K562 (cell line): Measurements from ENCODE around the gene ZKSCAN8. TPM values are rescaled to one million over a fixed set of nuclear protein-coding genes. Genes with fewer than 3 reads are reported as not detected.

Experiments used
- ATF7 ChIP-seq: fragments of 450-650 bp; IDR thresholded peaks from 2 replicates; pipeline ENCODE4 v1.7.1; 2014; ENCODE audit warnings: mild to moderate bottlenecking, moderate library complexity
- ELF4 ChIP-seq: fragments of 450-650 bp; formaldehyde crosslinking; IDR thresholded peaks from 2 replicates; pipeline ENCODE4 v1.4.0; 2022; ENCODE audit warnings: missing genetic modification characterization
- FIP1L1 ChIP-seq: fragments of 200-400 bp; formaldehyde crosslinking; IDR thresholded peaks from 2 replicates; pipeline ENCODE4 v1.6.1; 2018; ENCODE audit warnings: mild to moderate bottlenecking, low read depth, low read length; ENCODE audit not compliant: poor library complexity, severe bottlenecking
- FUS ChIP-seq: fragments of 200-400 bp; formaldehyde crosslinking; optimal IDR thresholded peaks from 2 replicates; pipeline ENCODE3; 2017; ENCODE audit warnings: low read depth, low read length
- L3MBTL2 ChIP-seq: fragments of 450-650 bp; IDR thresholded peaks from 2 replicates; pipeline ENCODE4 v1.6.1; 2016; ENCODE audit warnings: mild to moderate bottlenecking, moderate library complexity
- NFATC3 ChIP-seq: fragments of 450-650 bp; IDR thresholded peaks from 2 replicates; pipeline ENCODE4 v1.6.1; 2017; ENCODE audit warnings: mild to moderate bottlenecking
- PHF8 ChIP-seq: fragments of 200-600 bp; sonication (generic); IDR thresholded peaks from 2 replicates; pipeline ENCODE4 v1.6.1; 2012; ENCODE audit warnings: mixed run types, mild to moderate bottlenecking, inconsistent platforms, low read length, moderate library complexity, borderline replicate concordance
- TEAD4 ChIP-seq, 2 experiments: sonication (generic) in 1 of 2; formaldehyde crosslinking in 1 of 2; IDR thresholded peaks; 2 replicates each; pipeline versions ENCODE4 v1.6.1 to v1.8.0; 2012 to 2022; ENCODE audit warnings: borderline replicate concordance in 1 of 2, inconsistent platforms in 1 of 2, low read length in 1 of 2, mild to moderate bottlenecking in 1 of 2, missing genetic modification reagents in 1 of 2
- ZFX ChIP-seq: sonication (generic); formaldehyde crosslinking; IDR thresholded peaks from 2 replicates; pipeline ENCODE4 v1.8.0; 2022; ENCODE audit warnings: mild to moderate bottlenecking, missing genetic modification reagents, moderate library complexity
- ZNF354B ChIP-seq: fragments of 250-450 bp; sonication (Bioruptor Pico); IDR thresholded peaks from 2 replicates; pipeline ENCODE4 v1.4.0; 2020
- ZNF57 ChIP-seq: fragments of 450-650 bp; formaldehyde crosslinking; IDR thresholded peaks from 2 replicates; pipeline ENCODE4 v1.4.0; 2020; ENCODE audit warnings: mild to moderate bottlenecking, moderate library complexity
- polyA plus RNA-seq, 8 experiments: library from polyadenylated mRNA; depleted of rRNA in 4 of 8; stranded (reverse) in 5 of 8; unstranded in 3 of 8; fragments of >200 nt; fragmentation: Nextera tagmentation in 2 of 8; fragmentation: Illumina TruSeq in 1 of 8; extraction: Ambion mirVana in 2 of 8; extraction: Trizol in 1 of 8; gene quantifications; 2 replicates each; pipeline versions ENCODE4 v1.2.1 to v1.2.3, GENCODE V29; 2011 to 2014; ENCODE audit warnings: inconsistent platforms in 1 of 8, missing spikeins in 1 of 8
- total RNA-seq, 7 experiments: library from RNA; depleted of rRNA in 6 of 7; stranded (reverse); fragments of >200 nt in 6 of 7; fragmentation: Illumina TruSeq in 2 of 7; extraction: Trizol in 2 of 7; gene quantifications; 2 replicates each; pipeline versions ENCODE4 v1.2.1 to v1.2.3, GENCODE V29; 2011 to 2021; ENCODE audit warnings: low replicate concordance in 1 of 7
- TF ChIP-seq, protein P1 (sequence below), 2 experiments: IDR thresholded peaks; 2 replicates each; pipeline ENCODE4 v1.6.1; 2012; ENCODE audit warnings: improper control_type of control experiment in 2 of 2, low read depth in 2 of 2, low read length in 2 of 2, borderline replicate concordance in 1 of 2
- TF ChIP-seq, protein P2 (sequence below): fragments of 450-650 bp; IDR thresholded peaks from 2 replicates; pipeline ENCODE4 v1.6.1; 2016; ENCODE audit warnings: antibody characterized with exemption
- TF ChIP-seq, protein P3 (sequence below), 2 experiments: fragments of 150-350 bp in 1 of 2; IDR thresholded peaks; 2 replicates each; pipeline ENCODE4 v1.6.1; 2012 to 2016; ENCODE audit warnings: low read depth in 2 of 2, low read length in 2 of 2, mild to moderate bottlenecking in 1 of 2, moderate library complexity in 1 of 2
- TF ChIP-seq, protein P4 (sequence below): fragments of 150-350 bp; IDR thresholded peaks from 2 replicates; pipeline ENCODE4 v1.6.1; 2014; ENCODE audit warnings: low read depth, mild to moderate bottlenecking, low read length, borderline replicate concordance

The ZKSCAN8 gene
- total and polyA plus RNA-seq, 9 of the 15 experiments (the other 6 are each of a cell fraction or from before 2014, with no cell fraction given), result 3.3 to 37.7 (median 21.7) TPM

DNA sequence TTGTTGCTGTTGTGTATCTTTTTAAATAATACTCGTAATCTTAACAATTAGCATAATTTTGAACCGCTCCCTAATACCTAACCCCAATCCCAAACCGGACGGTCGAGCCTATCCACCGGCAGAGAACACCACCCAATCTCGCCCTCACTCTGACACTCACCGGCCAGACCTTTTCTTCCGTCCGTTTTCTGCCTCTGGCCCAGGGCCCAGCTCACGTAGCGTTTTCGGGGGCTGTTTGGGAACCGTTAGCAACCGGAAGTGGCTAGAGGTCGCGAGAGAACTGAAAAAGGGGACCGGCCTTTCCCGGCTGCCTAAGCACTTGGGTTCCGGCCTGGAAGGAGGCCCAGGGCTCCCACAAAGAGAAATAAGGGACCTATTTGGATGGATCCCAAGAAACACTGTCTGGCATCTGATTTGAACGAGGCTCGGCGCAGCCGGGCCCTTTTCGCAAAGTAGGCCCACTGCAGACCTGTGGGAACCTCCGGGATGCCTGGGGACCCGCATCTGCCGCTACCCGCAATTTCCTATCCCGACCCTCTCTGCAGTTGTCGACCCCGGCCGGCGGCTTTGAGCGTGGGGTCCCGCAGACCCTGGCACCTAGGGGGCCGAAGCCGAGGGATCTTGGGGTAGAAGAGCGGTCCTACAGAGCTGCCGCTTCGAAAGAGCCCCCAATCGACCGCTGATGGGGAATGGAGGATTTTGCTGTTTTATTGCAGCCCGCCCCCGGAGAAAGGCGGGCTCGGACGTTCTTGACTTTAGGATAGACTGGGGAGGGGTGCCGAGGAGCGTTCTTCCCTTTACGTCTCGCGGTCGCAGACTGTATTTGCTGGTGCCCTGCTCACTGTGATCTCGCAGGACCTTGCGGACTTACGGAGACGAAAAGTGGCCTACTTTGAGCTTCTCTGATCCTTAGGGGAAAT is 4.8 kb upstream of the ZKSCAN8 start (continued):
- TF ChIP-seq, protein P1, sequence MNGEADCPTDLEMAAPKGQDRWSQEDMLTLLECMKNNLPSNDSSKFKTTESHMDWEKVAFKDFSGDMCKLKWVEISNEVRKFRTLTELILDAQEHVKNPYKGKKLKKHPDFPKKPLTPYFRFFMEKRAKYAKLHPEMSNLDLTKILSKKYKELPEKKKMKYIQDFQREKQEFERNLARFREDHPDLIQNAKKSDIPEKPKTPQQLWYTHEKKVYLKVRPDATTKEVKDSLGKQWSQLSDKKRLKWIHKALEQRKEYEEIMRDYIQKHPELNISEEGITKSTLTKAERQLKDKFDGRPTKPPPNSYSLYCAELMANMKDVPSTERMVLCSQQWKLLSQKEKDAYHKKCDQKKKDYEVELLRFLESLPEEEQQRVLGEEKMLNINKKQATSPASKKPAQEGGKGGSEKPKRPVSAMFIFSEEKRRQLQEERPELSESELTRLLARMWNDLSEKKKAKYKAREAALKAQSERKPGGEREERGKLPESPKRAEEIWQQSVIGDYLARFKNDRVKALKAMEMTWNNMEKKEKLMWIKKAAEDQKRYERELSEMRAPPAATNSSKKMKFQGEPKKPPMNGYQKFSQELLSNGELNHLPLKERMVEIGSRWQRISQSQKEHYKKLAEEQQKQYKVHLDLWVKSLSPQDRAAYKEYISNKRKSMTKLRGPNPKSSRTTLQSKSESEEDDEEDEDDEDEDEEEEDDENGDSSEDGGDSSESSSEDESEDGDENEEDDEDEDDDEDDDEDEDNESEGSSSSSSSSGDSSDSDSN (IDR thresholded peaks at IDR 0.05; ENCODE audit: borderline replicate concordance in 1 of 2, low read depth in 2 of 2, low read length in 2 of 2), result peak; percentile 87 to 98; a peak in 3 of 4 replicates
- TF ChIP-seq ATF7 (peak; percentile 87), PHF8 (peak; percentile 87), L3MBTL2 (peak; percentile 89), FIP1L1 (peak; percentile 78), ZNF57 (CRISPR knock-in tag) (peak; percentile 22; the same call in 1 of the 2 replicates), ZFX (peak; percentile 96), FUS (no peak), TEAD4 (IDR thresholded peaks at IDR 0.05; ENCODE audit: low read length) (peak; percentile 70), TEAD4 (CRISPR knock-in tag; IDR thresholded peaks at IDR 0.05; ENCODE audit: borderline replicate concordance) (no peak), NFATC3 (peak; percentile 86; the same call in 1 of the 2 replicates), ZNF354B (CRISPR knock-in tag) (no peak), ELF4 (CRISPR knock-in tag) (peak; percentile 74)
- TF ChIP-seq, protein P2, sequence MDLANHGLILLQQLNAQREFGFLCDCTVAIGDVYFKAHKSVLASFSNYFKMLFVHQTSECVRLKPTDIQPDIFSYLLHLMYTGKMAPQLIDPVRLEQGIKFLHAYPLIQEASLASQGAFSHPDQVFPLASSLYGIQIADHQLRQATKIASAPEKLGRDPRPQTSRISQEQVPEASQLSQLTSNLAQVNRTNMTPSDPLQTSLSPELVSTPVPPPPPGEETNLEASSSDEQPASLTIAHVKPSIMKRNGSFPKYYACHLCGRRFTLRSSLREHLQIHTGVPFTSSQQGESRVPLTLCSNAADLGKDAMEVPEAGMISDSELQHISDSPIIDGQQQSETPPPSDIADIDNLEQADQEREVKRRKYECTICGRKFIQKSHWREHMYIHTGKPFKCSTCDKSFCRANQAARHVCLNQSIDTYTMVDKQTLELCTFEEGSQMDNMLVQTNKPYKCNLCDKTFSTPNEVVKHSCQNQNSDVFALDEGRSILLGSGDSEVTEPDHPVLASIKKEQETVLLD, result peak; percentile 81; the same call in 1 of the 2 replicates
- TF ChIP-seq, protein P3, sequence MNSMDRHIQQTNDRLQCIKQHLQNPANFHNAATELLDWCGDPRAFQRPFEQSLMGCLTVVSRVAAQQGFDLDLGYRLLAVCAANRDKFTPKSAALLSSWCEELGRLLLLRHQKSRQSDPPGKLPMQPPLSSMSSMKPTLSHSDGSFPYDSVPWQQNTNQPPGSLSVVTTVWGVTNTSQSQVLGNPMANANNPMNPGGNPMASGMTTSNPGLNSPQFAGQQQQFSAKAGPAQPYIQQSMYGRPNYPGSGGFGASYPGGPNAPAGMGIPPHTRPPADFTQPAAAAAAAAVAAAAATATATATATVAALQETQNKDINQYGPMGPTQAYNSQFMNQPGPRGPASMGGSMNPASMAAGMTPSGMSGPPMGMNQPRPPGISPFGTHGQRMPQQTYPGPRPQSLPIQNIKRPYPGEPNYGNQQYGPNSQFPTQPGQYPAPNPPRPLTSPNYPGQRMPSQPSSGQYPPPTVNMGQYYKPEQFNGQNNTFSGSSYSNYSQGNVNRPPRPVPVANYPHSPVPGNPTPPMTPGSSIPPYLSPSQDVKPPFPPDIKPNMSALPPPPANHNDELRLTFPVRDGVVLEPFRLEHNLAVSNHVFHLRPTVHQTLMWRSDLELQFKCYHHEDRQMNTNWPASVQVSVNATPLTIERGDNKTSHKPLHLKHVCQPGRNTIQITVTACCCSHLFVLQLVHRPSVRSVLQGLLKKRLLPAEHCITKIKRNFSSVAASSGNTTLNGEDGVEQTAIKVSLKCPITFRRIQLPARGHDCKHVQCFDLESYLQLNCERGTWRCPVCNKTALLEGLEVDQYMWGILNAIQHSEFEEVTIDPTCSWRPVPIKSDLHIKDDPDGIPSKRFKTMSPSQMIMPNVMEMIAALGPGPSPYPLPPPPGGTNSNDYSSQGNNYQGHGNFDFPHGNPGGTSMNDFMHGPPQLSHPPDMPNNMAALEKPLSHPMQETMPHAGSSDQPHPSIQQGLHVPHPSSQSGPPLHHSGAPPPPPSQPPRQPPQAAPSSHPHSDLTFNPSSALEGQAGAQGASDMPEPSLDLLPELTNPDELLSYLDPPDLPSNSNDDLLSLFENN (IDR thresholded peaks at IDR 0.05; ENCODE audit: low read depth in 2 of 2, low read length in 2 of 2), result peak in 1 of 2 experiments; percentile 86; a peak in 2 of 4 replicates
- TF ChIP-seq, protein P4, sequence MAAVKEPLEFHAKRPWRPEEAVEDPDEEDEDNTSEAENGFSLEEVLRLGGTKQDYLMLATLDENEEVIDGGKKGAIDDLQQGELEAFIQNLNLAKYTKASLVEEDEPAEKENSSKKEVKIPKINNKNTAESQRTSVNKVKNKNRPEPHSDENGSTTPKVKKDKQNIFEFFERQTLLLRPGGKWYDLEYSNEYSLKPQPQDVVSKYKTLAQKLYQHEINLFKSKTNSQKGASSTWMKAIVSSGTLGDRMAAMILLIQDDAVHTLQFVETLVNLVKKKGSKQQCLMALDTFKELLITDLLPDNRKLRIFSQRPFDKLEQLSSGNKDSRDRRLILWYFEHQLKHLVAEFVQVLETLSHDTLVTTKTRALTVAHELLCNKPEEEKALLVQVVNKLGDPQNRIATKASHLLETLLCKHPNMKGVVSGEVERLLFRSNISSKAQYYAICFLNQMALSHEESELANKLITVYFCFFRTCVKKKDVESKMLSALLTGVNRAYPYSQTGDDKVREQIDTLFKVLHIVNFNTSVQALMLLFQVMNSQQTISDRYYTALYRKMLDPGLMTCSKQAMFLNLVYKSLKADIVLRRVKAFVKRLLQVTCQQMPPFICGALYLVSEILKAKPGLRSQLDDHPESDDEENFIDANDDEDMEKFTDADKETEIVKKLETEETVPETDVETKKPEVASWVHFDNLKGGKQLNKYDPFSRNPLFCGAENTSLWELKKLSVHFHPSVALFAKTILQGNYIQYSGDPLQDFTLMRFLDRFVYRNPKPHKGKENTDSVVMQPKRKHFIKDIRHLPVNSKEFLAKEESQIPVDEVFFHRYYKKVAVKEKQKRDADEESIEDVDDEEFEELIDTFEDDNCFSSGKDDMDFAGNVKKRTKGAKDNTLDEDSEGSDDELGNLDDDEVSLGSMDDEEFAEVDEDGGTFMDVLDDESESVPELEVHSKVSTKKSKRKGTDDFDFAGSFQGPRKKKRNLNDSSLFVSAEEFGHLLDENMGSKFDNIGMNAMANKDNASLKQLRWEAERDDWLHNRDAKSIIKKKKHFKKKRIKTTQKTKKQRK, result peak; percentile 28; the same call in 1 of the 2 replicates
